Epidermal melanocyte (primary cell): ENCODE results near the gene CCDC57.

Experiments
- DNase-seq: peaks from one replicate; pipeline ENCODE4 v3.0.0; 2011; ENCODE audit warnings: low spot score; ENCODE audit not compliant: insufficient read length

Gene CCDC57

DNA sequence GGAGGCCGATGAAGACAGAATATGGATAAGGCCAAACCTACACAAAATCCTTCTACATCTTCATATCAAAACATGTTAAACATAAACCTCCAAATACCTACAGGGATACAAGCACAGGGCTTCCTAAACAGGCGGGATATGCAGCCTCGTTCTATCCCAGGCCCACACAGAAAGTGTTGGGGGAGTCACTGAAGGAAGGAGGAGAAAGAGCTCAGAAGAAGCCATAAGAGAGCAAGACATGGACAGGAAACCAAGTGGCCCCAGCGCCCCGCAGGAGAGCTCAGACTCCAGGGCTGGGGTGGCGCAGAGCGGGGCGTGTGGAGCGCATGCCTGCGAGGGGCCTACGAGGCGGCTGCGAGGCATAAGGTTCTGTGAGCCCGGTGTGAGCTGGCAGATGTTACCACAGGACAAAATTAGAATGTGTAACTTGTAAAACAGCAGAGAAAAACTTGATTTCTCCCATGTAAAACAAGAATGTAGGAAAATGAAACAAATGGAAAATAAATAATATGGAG lies 103.6 kb downstream of the CCDC57 start:
- no peak for DNase-seq

GRCh38 chr17:82108496-82108945 lies 104.1 kb downstream of the CCDC57 start:
- no peak for DNase-seq

GRCh38 chr17:82108038-82108437 lies 104.6 kb downstream of the CCDC57 start:
- DNase-seq = no peak

- no peak for DNase-seq
These were observed 105.2 kb downstream of the CCDC57 start for GRCh38 chr17:82107341-82107860.

DNA sequence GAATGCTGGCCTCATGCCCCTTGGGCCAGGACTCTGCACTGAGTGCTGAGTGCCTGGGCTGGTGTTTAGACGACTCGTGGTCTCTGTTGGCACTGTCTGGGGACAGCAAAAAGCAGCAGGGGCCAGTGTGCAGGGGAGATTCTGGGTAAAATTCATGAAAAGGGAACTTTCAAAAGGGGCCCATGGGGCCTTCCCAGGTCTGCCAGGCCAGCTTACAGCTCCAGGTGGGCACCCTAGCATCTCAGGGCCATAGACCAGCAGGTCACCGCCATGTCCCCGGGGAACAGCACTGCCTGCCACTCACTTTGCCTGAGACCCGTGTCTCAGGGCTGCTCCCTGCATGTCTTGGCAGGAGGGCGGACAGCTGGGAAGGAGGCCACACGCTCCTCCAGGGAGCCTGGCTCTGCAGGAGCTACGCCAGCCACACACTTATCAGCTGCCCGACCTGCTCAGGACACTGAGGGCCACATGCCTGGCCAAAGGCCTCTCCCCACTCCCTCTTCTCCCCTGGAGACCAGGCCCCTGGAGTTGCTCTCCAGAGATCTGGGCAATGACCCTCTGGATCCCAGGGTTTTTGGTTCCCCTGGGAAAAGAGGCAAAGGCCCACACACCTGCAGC lies 105.8 kb downstream of the CCDC57 start:
- no peak for DNase-seq

DNA sequence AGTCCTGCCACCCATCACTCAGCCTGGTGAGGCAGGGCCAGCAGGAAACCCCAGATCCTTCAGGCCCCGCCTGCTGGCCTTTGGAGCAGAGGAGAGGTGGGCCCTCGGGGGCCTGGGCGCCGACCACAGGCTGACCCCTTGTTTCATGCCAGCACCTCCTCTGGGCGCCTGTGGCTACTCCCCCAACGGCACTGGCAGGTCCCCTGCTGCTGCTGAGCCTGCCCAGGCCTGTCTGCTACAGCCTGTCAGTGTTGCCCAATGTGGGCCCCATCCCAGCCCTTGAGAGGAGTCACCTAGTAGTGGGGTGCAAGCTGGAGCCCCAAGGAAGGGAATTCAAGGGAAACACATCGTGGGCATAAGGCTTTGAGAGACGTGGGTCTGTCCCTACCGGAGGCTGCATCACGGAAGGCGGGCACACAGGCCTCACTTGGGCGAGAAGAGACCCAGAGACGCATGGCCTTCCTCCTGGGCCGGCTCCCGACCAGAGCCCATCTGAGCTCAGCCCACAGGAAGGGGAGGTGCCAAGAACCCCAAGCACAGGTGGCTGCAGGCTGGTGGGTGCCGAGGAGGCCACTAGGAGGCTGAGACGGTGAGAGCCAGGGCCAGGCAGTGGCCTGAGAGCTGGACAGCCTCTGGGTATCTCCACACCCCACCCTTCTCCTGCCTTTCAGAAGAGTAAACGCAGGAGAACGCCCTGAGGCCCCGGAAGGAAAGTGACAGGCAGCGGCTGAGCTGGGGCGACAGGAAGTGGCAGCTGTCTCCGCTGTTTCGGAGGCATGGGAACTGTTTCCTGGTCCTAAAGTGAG lies 106.6 kb downstream of the CCDC57 start:
- DNase-seq = no peak

DNA sequence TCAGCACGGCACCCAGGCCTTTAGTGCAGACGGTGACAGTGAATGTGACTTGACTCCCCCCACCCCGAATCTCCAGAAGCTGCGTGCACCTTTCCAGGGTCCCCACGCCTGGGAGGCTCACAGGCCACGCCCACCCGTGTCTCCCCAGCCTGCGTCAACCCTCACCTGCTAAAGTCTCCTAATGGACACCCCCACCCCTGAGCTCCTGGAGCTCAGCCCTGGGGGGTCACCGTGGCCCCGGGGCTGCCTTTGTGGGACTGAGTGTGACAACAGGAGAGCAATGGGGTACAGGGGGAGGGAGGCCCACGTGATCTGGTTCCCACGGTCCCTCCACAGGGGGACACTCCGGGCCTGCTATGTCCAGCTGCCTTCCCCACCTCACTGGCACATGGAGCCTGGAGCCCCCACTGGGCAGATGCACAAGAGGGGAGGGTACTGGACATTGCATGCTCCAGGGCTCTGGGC lies 107.2 kb downstream of the CCDC57 start:
- no peak for DNase-seq

DNA sequence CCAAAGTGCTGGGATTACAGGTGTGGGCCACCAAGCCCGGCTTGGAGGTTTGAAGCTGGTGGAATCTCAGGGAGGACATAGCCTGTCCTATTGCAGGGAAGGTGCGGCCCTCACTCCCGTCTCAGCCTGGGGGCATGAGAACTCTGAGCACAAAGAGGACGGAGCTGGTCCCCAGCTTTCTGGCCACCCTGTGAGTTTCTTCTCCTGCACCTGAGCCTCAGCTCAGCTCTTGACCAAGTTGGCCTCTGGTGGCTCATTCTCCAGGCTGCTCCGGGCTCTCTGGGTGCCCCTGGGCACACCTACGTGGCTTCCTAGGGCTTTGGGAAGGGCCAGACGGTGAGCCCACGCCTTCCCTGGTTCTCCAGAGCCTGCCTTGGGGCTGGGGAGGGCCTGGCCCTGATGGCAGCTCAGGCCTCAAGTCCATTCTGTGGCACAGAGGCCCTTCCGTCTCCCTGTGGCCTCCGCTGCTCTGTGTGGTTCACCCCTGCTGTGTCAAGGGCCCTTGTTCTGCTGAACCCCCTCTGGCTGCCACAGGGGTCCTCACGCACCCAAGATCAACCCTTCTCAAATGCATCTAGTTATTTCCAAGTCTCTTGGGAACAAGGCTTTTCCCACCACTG lies 107.7 kb downstream of the CCDC57 start:
- no peak for DNase-seq

GRCh38 chr17:82103553-82104451 lies 108.8 kb downstream of the CCDC57 start:
- DNase-seq = no peak

DNA sequence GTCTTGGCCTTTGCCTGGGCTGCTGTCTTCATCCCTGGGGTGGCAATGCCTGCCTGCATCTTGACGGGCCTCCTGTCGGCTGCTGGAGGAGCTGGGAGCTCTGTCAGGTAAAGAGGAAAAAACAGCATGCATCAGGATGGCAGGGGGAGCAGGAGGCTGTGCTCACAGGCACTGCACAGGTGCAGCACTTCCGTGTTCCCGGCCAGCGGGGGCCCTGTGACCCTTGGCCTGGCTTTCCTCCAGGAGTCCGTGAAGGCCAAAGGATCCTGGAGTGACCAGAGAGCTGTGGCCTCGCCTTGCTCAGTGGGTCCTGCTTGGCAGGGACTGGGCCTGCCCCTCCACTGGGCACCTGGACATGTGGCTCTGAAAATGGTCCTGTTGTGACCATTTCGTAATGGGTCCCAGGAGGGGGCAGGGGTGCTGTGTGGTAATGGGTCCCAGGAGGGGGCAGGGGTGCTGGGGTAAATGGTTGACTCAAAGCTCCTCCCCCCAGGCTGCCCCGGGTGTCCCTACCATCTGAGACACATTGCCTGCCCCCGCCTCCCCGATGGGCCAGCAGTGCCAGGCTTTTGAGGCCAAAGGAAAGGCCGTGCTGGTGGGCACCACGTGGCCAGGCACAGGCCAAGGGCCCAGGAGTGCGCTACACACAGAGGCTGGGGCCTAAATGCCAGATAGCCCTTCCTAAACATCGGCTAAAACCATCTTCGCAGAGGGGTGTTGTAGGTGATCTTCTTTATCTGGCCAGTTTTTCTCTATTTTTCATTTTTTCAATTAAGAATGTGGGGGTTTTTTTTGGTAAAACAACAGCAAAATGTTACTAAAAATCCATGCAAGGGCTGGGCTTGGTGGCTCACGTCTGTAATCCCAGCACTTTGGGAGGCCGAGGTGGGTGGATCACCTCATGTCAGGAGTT lies 110.6 kb downstream of the CCDC57 start:
- DNase-seq = no peak

DNA sequence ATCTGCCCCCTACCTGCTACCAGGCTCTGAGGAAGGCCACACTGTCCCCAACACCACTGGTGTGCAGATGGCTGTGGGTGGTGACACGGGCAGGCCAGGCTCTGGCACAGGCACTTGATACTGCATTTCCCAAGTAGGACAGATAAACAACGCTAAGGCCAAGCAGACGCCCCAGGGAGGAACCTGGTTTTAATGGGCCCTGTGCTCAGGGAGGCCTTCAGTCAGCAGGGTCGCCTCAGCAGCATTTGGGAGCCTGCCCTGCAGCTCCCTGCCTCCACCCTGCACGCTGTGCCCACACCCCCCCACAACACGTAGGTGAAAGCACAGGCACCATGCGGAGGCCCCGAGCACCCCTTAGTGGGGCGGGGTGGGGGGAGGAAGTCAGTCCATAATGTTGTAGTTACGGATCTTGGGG lies 111.3 kb downstream of the CCDC57 start:
- DNase-seq = no peak

DNA sequence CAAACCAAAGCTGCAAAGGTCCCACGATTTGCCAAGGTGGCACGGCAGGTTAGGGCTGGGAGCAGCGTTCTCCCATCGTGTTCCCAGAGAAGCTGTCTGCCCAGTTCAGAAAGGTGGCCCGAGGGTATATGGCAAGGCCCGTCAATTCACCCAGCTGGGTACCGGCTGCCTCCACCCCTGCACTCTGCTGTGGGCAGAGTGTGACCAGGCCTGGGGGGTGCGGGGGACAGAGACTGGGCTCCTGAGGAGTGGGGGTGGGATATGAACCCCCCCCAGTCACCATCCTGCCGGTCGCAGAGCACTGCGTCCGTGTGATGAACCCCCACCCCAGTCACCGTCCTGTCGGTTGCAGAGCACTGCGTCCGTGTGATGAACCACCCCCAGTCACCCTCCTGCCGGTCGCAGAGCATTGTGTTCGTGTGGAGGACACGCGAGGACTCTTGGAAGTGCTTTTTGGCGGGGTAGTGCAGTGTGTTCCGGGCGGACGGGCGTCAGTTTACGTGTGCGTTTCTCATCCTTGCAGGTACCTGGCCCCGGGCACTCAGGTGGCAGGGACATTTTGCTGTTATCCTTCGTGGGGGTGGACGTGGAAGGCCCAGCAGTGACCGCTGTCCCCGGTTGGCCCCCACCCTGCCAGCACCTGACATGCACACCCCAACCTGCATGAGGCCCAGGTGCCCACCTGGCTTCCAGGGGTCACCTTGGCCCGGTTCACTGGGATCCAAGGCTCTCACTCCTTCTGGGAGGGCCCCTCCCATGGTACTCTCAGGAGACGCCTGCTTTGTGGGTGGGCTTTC lies 111.9 kb downstream of the CCDC57 start:
- DNase-seq = no peak

GRCh38 chr17:82098939-82099763 lies 113.5 kb downstream of the CCDC57 start:
- no peak for DNase-seq

DNA sequence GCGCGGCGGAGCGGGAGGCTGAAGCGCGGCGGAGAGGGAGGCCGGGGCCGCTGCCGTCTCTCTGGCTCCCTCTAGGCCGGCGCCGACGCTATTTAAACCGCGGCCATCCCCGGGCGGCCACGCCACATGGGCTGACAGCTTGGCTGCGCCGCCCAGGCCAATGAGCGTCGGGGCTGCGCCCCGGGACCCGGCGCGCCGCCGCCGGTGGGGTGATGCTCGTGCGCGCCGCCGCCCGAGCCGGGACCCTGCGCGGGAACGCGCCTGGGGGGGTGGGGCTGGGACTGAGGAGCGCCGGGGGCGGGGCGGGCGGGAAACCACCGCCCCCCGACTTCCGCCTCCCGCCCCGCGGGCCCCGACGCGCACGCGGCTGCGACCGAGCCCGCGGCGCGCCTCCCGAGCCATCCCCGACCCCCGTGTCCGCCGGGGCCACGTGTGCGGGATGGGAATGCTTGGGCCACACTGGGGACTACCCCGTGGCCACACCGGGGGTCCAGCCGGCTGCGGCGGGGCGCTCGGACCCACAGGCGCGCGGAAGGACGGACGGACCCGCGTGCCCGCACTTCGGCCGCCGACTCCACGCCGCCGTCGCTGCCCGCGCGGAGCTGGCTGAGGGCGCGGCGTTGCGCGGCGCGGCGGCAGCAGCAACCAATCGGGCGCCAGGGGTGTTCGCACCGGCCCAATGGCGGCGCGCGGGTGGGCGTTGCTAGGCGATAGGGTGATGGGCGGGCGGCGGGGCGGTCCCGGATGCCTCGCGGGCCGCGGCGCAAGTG lies 114.3 kb downstream of the CCDC57 start, which contains the start of gene FASN:
Gene FASN, minus strand, starts transcription at position 68 of the 770 bp plus-strand sequence. CDS start 1,791 bp downstream, outside the sequence.
- peak; percentile 100 for DNase-seq

DNA sequence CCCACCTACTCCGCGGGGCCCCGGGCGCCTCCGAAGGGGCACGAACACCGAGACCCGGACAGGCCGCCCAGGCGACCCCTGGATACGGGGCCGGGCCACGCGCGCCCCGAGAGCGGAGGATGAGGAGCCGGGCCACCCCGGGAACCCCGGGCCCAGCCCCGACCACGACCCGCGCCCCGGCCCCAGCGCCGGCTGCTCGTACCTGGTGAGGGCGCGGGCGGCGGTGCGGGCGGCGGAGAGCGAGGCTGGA lies 114.8 kb downstream of the CCDC57 start:
- no peak for DNase-seq

DNA sequence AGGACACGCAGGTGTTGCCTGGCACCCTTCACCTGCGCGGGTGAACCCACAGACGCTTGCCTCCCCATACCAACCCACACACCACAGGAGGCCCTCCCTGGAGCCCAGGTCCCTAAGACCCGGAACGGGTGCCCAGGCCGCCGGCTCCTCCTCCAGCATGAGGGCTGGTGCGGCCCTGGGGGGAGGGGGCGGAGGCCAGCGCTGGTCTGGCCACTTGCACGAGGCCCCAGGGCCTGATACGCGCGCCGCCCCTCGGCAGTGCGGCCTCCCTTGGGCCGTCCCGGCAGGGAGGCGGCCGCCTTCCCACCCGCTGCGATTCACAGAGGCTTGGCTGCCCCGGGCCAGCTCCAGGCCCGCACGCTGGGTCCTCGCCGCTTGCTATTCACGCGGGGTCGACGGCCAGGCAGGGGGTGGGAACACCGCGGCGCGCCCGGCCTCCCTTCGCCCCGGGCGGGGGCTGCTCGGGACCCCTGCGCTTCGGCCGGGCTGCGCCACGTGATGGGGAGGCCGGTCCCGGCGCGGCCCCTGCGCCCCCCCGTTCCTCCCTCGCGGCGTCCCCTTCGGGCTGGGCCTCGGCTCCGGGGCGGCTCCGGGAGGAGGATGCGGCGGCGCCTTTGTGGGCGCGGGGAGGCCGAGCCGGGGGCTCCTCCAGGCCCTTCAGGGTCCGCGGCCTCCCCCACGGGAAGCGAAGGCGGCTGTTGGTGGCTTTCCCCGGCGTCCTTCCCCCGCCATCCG lies 115.3 kb downstream of the CCDC57 start:
- peak; percentile 79 for DNase-seq

DNA sequence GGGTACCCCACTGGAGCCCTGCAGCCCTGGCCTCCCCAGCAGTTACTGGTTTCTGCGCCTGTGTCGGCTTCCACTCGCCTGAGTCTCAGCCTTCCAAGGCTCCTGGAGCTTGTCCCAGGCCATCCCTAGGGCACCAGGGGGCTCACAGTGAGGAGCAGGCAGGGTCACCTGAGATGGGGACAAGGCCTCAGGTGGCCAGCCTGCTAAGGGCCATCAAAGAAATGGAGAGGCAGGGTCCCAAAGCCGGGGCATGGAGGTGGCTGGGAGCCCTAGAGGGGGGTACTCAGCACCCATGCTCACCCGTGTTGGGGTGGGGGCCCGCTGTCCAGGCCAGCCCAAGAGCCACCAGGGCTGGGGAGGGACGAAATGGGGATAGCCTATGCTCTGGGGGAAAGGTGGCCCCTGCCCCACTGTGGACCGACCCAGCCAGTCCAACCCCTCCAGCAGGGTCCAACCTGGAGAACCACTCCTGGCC lies 115.9 kb downstream of the CCDC57 start:
- no peak for DNase-seq
